Trophoblast cell (in vitro differentiated cells and primary cell): ENCODE measurements around the gene C11orf21.

Source experiments
- DNase-seq, 2 donors: peaks; one replicate each; pipeline ENCODE4 v3.0.0-alpha.2; 2016
- H2AFZ ChIP-seq: 2 replicates; pipeline ENCODE4 v1.6.1; 2013; ENCODE audit warnings: low read length, moderate library complexity, mild to moderate bottlenecking; ENCODE audit not compliant: insufficient read depth, poor library complexity
- H2AK5ac ChIP-seq: 2 replicates; pipeline ENCODE4 v1.6.1; 2013; ENCODE audit warnings: mild to moderate bottlenecking, low read length
- H2BK120ac ChIP-seq: 2 replicates; pipeline ENCODE4 v1.6.1; 2013; ENCODE audit warnings: low read length, mild to moderate bottlenecking, moderate library complexity; ENCODE audit not compliant: insufficient read depth, poor library complexity
- H2BK12ac ChIP-seq: 2 replicates; pipeline ENCODE4 v1.6.1; 2013; ENCODE audit warnings: mild to moderate bottlenecking, low read length, moderate library complexity
- H2BK5ac ChIP-seq: 2 replicates; pipeline ENCODE4 v1.6.1; 2013; ENCODE audit warnings: low read length, low read depth, moderate library complexity, mild to moderate bottlenecking; ENCODE audit not compliant: poor library complexity
- H3K14ac ChIP-seq: 2 replicates; pipeline ENCODE4 v1.6.1; 2013; ENCODE audit warnings: mild to moderate bottlenecking, low read length
- H3K18ac ChIP-seq: 2 replicates; pipeline ENCODE4 v1.6.1; 2013; ENCODE audit warnings: mild to moderate bottlenecking, low read length
- H3K23ac ChIP-seq: 2 replicates; pipeline ENCODE4 v1.6.1; 2013; ENCODE audit warnings: low read length
- H3K27ac ChIP-seq: 2 replicates; pipeline ENCODE4 v1.5.1; 2013; ENCODE audit warnings: low read depth, mild to moderate bottlenecking, inconsistent platforms, low read length, moderate library complexity
- H3K27me3 ChIP-seq: 2 replicates; pipeline ENCODE4 v1.6.1; 2013; ENCODE audit warnings: inconsistent platforms, mild to moderate bottlenecking, low read length, moderate library complexity; ENCODE audit not compliant: insufficient read depth
- H3K36me3 ChIP-seq, 2 experiments: 1 replicate in 1 of 2; 2 replicates in 1 of 2; pipeline ENCODE4 v1.6.1; 2013; ENCODE audit warnings: low read length in 2 of 2, mild to moderate bottlenecking in 2 of 2, moderate library complexity in 1 of 2; ENCODE audit not compliant: insufficient read depth in 2 of 2, control insufficient read depth in 1 of 2
- H3K4ac ChIP-seq: 2 replicates; pipeline ENCODE4 v1.6.1; 2013; ENCODE audit warnings: low read depth, mild to moderate bottlenecking, low read length, moderate library complexity
- H3K4me1 ChIP-seq, 2 experiments: 1 replicate in 1 of 2; 2 replicates in 1 of 2; pipeline ENCODE4 v1.6.1; 2013; ENCODE audit warnings: low read length in 2 of 2, mild to moderate bottlenecking in 2 of 2, moderate library complexity in 1 of 2; ENCODE audit not compliant: insufficient read depth in 2 of 2, control insufficient read depth in 1 of 2
- H3K4me2 ChIP-seq: 2 replicates; pipeline ENCODE4 v1.6.1; 2013; ENCODE audit warnings: inconsistent platforms, mild to moderate bottlenecking, low read length, moderate library complexity
- H3K4me3 ChIP-seq: 2 replicates; pipeline ENCODE4 v1.5.1; 2013; ENCODE audit warnings: mild to moderate bottlenecking, low read depth, low read length, inconsistent platforms
- H3K79me1 ChIP-seq: one replicate; pipeline ENCODE4 v1.6.1; 2013; ENCODE audit warnings: low read length
- H3K79me2 ChIP-seq: 2 replicates; pipeline ENCODE4 v1.6.1; 2013; ENCODE audit warnings: low read length, mild to moderate bottlenecking; ENCODE audit not compliant: control insufficient read depth, insufficient read depth, poor library complexity
- H3K9ac ChIP-seq: 2 replicates; pipeline ENCODE4 v1.6.1; 2013; ENCODE audit warnings: mild to moderate bottlenecking, low read length
- H3K9me3 ChIP-seq: 2 replicates; pipeline ENCODE4 v1.6.1; 2013; ENCODE audit warnings: low read depth, mild to moderate bottlenecking, control low read depth, inconsistent platforms, low read length; ENCODE audit not compliant: insufficient read depth
- H4K12ac ChIP-seq: 2 replicates; pipeline ENCODE4 v1.6.1; 2013; ENCODE audit warnings: low read depth, mild to moderate bottlenecking, low read length, moderate library complexity
- H4K8ac ChIP-seq: 2 replicates; pipeline ENCODE4 v1.6.1; 2013; ENCODE audit warnings: low read depth, mild to moderate bottlenecking, low read length, moderate library complexity
- H4K91ac ChIP-seq: one replicate; pipeline ENCODE4 v1.6.1; 2013; ENCODE audit warnings: low read depth, mild to moderate bottlenecking, low read length, moderate library complexity
- WGBS: extraction: QIAGEN DNeasy Blood & Tissue Kit; methylation state at CpG from one replicate; pipeline ENCODE4 v1.1.7; 2013; ENCODE audit warnings: missing lambda C conversion rate; ENCODE audit not compliant: insufficient read length, insufficient coverage; ENCODE audit errors: extremely low coverage; 5-methylcytosine and 5-hydroxymethylcytosine counted together

Gene C11orf21

DNA sequence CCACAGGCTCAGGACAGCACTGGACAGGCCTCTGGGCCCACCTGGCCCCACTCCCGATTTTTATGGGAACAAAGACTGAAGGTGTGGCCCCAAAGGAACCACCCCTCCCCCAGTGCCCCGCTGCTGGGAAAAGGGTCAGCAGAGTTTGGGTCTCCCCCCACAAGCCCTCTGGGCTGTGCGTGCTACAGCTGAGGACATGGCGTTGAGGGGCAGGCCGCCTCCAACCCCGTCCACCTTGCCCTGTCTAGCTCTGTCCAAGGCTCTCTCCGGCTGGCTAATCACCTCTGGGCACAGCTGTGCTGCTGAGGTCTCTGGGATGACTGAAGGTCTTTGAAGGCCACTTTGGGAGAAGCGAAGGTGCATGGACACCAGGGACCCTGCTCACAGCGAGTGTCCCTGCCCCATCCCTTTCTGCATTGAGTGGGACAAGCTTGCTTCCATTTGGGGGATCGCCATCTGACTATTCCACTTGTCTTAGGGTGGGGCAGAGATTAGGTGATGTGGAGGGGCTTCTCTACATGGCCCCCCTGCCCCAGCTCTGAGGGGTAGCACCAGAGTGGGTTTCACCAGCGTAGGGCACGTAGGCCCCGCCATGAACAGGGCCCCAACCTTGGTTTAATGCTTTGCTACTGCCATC lies 37.9 kb downstream of the C11orf21 start:
- Histone ChIP-seq H4K8ac (no peak overlapping the region), H3K4me1 (no peaks in the 10 kb centered on the region), H4K91ac (no peak overlapping the region), H3K79me2 (no peaks in the 10 kb centered on the region), H3K4me2 (no peak overlapping the region), H2BK5ac (no peak overlapping the region), H3K27ac (no peak overlapping the region), H3K4ac (no peak overlapping the region), H3K27me3 (peaks cover 4% of the 10 kb centered on the region), H3K9ac (no peak overlapping the region), H3K4me3 (no peak overlapping the region), H2AK5ac (no peak overlapping the region), H3K9me3 (peaks cover 4% of the 10 kb centered on the region), H2BK120ac (no peak overlapping the region), H2AFZ (no peak overlapping the region), H4K12ac (no peak overlapping the region), H2BK12ac (no peak overlapping the region), H3K79me1 (no peaks in the 10 kb centered on the region), H3K18ac (no peak overlapping the region), H3K36me3 (no peaks in the 10 kb centered on the region), H3K14ac (no peak overlapping the region), H3K23ac (no peak overlapping the region)
- no CpG with 5 or more reads among the region's 13 CpGs for WGBS
- peak in 1 of 2 donors; percentile 70 for DNase-seq

GRCh38 chr11:2263071-2263565 lies 38.6 kb downstream of the C11orf21 start:
- Histone ChIP-seq H4K8ac (no peak overlapping the region), H2AFZ (no peak overlapping the region), H3K4me3 (no peak overlapping the region), H3K9ac (no peak overlapping the region), H3K23ac (no peak overlapping the region), H3K27me3 (no peaks in the 10 kb centered on the region), H2BK5ac (no peak overlapping the region), H3K4ac (no peak overlapping the region), H2BK120ac (no peak overlapping the region), H3K14ac (no peak overlapping the region), H3K79me2 (no peaks in the 10 kb centered on the region), H4K12ac (no peak overlapping the region), H2BK12ac (no peak overlapping the region), H3K4me1 (no peaks in the 10 kb centered on the region), H3K4me2 (no peak overlapping the region), H3K18ac (no peak overlapping the region), H4K91ac (no peak overlapping the region), H3K36me3 (no peaks in the 10 kb centered on the region), H3K9me3 (peaks cover 3% of the 10 kb centered on the region), H2AK5ac (no peak overlapping the region), H3K27ac (no peak overlapping the region), H3K79me1 (no peaks in the 10 kb centered on the region)
- DNase-seq, result peak in 1 of 2 donors; percentile 51
- no CpG with 5 or more reads among the region's 10 CpGs for WGBS

DNA sequence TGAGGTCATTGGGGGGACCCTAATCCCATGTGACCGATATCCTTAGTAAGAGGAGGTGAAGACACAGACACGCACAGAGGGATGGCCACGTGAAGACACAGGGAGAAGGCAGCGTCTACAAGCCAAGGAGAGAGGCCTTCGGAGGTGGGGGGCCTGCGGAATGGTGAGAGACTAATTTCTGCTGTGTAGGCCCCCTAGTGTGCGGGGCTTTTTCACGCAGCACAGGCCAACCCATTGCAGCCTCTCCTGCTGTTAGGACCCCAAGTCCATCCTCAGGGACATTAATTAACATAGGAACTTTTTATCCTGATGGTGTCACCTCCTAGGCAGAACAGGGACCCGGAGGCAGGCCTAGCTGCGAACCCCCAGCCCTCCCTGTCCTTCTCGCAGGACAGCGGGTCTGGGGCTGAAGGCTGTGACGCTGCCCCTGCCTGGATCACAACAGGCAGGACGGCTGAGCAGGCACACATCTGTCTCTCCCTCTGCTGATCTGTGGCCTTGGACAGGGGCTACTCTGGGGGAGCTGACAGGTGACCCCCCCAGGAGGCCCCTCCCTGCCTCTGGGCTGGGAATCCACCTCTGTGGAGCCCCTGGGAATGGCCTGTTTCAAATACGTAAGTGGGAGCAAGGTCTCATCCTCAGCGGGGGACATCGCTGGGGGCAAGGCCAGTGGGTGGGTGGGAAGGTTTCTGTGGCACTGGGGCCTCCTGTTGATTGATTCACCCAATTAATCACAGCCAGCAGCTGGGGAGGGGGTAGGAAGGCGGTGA lies 39.2 kb downstream of the C11orf21 start:
- H3K27me3 ChIP-seq, result no peaks in the 10 kb centered on the region
- H3K4me1 ChIP-seq, result peaks cover under 1% of the 10 kb centered on the region in 2 experiments
- H3K14ac ChIP-seq, result no peak overlapping the region
- H3K79me1 ChIP-seq, result peaks cover under 1% of the 10 kb centered on the region
- H4K12ac ChIP-seq, result no peak overlapping the region
- peak in 1 of 2 donors; percentile 41 for DNase-seq
- WGBS, result no CpG with 5 or more reads among the region's 18 CpGs
- H3K4me3 ChIP-seq, result no peak overlapping the region
- H2BK12ac ChIP-seq, result no peak overlapping the region
- H3K79me2 ChIP-seq, result no peaks in the 10 kb centered on the region
- no peak overlapping the region for H3K23ac ChIP-seq
- no peak overlapping the region for H2BK5ac ChIP-seq
- H3K18ac ChIP-seq, result no peak overlapping the region
- H2AK5ac ChIP-seq, result no peak overlapping the region
- no peak overlapping the region for H3K27ac ChIP-seq
- H2BK120ac ChIP-seq, result no peak overlapping the region
- no peak overlapping the region for H3K4me2 ChIP-seq
- H3K9ac ChIP-seq, result no peak overlapping the region
- no peaks in the 10 kb centered on the region for H3K36me3 ChIP-seq
- H3K4ac ChIP-seq, result no peak overlapping the region
- no peak overlapping the region for H2AFZ ChIP-seq
- no peak overlapping the region for H4K91ac ChIP-seq
- H3K9me3 ChIP-seq, result peaks cover 2% of the 10 kb centered on the region
- H4K8ac ChIP-seq, result no peak overlapping the region

- Histone ChIP-seq H4K91ac (no peak overlapping the region), H3K4me3 (no peak overlapping the region), H3K79me1 (peaks cover 3% of the 10 kb centered on the region), H3K18ac (no peak overlapping the region), H2AK5ac (no peak overlapping the region), H2BK120ac (no peak overlapping the region), H3K27me3 (no peaks in the 10 kb centered on the region), H2BK5ac (no peak overlapping the region), H4K8ac (no peak overlapping the region), H3K79me2 (no peaks in the 10 kb centered on the region), H3K36me3 (no peaks in the 10 kb centered on the region), H3K9ac (no peak overlapping the region), H3K4ac (no peak overlapping the region), H2BK12ac (no peak overlapping the region), H3K4me2 (no peak overlapping the region), H3K27ac (no peak overlapping the region), H3K14ac (no peak overlapping the region), H3K9me3 (peaks cover 2% of the 10 kb centered on the region), H3K23ac (no peak overlapping the region), H3K4me1 (peaks cover 7 to 8% of the 10 kb centered on the region in 2 experiments), H4K12ac (no peak overlapping the region), H2AFZ (no peak overlapping the region)
- no CpG with 5 or more reads among the region's 21 CpGs for WGBS
- peak in 1 of 2 donors; percentile 53 for DNase-seq
Observed at GRCh38 chr11:2261436-2262230, 40.1 kb downstream of the C11orf21 start.
